Measurements from ENCODE around the gene ALOX15.
"Not testable (repeated sequence)": the region's sequence is repeated elsewhere in the genome, so short reads cannot be mapped to it uniquely, and the experiment has no call there.

The ALOX15 gene

DNA sequence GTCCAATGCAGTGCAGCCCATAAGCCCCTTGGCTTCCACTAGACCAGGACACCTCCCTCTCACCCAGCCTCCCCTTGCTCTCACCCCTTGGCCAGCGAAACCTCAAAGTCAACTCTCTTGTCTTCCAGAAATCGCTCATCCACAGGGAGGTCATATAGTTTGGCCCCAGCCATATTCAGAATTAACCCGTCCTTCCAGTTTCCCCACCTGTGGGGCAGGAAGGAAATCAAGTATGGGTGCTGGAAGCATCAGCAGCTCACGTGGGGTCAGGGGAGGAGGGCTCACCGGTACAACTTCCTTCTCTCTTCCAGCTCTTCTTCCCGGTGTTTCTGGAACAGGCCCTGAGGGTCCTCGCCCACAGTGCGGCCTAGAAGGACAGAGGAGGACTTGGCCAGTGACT lies 2.7 kb downstream of the ALOX15 start:
- not testable (repeated sequence) for H3K36me3 Mint-ChIP-seq (ENCODE audit: low read depth); H3K4me3 Mint-ChIP-seq; H3K9me3 Mint-ChIP-seq; DNase-seq; H3K27ac Mint-ChIP-seq; ATAC-seq
- Mint-ChIP-seq H3K27me3 (peaks cover 71% of the 10 kb centered on the region), H3K4me1 (peaks cover 27% of the 10 kb centered on the region)

DNA sequence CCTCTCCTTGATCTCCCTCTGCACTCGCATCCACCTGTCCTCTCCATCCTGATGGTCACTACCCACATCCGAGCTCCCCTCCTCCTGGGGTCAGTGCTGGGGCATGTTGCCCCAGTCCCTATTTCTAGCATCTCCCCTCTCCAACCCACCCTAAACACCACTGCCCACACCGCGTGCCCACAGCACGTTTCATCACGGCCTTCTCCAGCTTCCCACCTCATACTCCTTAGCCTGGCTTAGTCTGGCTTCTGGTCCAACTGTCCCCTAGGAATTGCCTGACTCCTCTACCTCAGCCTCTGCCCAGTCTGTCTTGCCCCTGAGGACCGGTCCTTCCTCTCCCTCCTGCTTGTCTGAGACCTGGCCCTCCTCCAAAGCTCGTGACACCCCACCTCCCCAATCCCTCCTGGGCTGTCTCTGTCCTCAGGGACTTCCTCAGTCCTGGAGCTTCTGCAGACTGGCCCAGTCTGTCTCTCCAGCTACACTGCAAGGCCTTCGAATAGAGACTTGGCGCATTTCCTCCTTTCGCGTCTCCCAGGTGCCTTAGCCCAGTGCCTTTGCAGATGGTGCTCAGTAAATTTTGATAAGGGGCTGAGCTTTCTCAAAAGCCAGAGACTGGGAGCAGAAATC lies 4.9 kb downstream of the ALOX15 start:
- peaks cover 54% of the 10 kb centered on the region for H3K27me3 Mint-ChIP-seq
- DNase-seq: no peak
- no peak overlapping the region for H3K4me3 Mint-ChIP-seq
- no peaks in the 10 kb centered on the region for H3K36me3 Mint-ChIP-seq (ENCODE audit: low read depth)
- no peak overlapping the region for H3K27ac Mint-ChIP-seq
- no peak for ATAC-seq
- H3K4me1 Mint-ChIP-seq: peaks cover 27% of the 10 kb centered on the region
- peaks cover 5% of the 10 kb centered on the region for H3K9me3 Mint-ChIP-seq

DNA sequence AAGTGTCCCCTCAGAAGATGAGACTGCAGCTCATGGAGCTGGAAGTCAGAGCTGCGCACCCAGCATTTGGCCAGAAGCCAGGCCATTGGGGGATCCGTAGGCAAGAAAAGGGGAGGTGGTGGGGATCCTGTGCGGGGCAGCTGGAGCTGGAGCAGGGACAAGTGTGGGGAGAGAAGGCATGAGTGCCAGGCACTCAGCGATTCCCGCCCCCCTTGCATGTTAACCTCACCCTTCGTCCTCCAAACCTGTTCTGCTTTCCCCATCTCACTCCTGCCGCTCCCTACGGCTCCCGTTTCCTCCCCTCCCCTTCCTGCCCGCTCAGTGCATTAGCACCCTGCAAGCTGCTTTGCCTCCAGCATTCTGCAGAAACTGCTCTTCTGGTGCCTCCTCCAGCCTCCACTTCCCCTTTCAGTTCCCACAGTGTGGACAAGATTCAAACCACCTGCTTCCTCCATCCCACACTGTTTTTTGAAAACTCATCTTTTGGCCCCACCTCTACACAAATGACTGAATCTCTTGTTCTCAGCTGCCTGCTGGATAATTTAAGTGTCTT lies 5.6 kb downstream of the ALOX15 start:
- Mint-ChIP-seq H3K36me3 (ENCODE audit: low read depth) (no peaks in the 10 kb centered on the region), H3K4me3 (no peak overlapping the region), H3K27me3 (peaks cover 48% of the 10 kb centered on the region), H3K4me1 (peaks cover 26% of the 10 kb centered on the region), H3K27ac (no peak overlapping the region), H3K9me3 (peaks cover 5% of the 10 kb centered on the region)
- peak; percentile 38 for ATAC-seq
- DNase-seq: no peak

DNA sequence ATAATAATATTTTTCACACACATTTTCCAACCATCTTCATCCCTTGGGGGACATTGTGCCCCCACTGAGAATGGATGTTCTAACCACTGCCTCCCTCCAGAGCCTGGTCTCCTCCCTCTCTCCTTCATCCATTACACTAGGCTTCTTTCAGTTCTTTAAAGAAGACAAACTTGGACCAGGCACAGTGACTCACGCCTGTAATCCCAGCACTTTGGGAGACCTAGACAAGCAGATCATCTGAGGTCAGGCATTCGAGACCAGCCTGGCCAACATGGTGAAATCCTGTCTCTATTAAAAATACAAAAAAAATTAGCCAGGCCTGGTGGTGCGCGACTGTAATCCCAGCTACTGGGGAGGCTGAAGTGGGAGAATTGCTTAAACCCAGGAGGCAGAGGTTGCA lies 6.5 kb downstream of the ALOX15 start:
- Mint-ChIP-seq H3K27me3 (peaks cover 44% of the 10 kb centered on the region), H3K27ac (no peak overlapping the region), H3K4me1 (peaks cover 23% of the 10 kb centered on the region), H3K36me3 (ENCODE audit: low read depth) (no peaks in the 10 kb centered on the region), H3K4me3 (no peak overlapping the region), H3K9me3 (peaks cover 5% of the 10 kb centered on the region)
- ATAC-seq (no peak), DNase-seq (no peak)

DNA sequence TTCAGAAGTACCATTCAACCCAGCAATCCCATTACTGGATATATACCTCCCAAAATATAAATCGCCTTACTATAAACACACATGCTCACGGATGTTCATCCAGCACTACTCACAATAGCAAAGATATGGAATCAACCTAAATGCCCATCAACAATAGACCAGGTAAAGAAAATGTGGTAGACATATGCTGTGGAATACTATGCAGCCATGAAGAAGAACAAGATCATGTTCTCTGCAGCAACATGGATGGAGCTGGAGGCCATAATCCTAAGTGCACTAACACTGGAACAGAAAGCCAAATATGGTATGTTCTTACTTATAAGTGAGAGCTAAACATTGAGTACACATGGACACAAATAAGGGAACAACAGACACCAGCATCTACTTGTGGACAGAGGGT lies 7.8 kb downstream of the ALOX15 start:
- H3K36me3 Mint-ChIP-seq (ENCODE audit: low read depth): no peaks in the 10 kb centered on the region
- peaks cover 5% of the 10 kb centered on the region for H3K9me3 Mint-ChIP-seq
- H3K4me3 Mint-ChIP-seq: no peak overlapping the region
- DNase-seq (no peak), ATAC-seq (no peak)
- no peak overlapping the region for H3K27ac Mint-ChIP-seq
- H3K27me3 Mint-ChIP-seq: peaks cover 36% of the 10 kb centered on the region
- H3K4me1 Mint-ChIP-seq: peaks cover 16% of the 10 kb centered on the region

DNA sequence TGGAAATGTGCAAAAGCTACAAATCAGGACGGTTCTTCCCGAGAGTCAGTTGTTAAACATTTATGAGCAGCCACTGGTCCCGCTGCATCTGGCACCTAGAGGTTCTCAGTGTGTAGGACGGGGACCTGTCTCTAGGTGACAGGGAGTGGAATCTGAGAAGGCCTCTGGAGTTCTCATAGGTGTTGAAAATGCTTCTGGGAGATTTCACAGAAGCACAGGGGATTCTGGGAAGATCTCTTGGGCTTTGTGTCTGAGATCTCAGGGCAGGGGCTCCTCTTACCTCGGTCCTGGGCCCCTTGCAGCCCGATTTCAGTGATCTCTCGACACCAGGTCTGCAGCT lies 8.9 kb downstream of the ALOX15 start:
- no peak for DNase-seq
- peaks cover 32% of the 10 kb centered on the region for H3K27me3 Mint-ChIP-seq
- ATAC-seq: no peak
- peaks cover 16% of the 10 kb centered on the region for H3K4me1 Mint-ChIP-seq
- no peak overlapping the region for H3K4me3 Mint-ChIP-seq
- H3K36me3 Mint-ChIP-seq (ENCODE audit: low read depth): no peaks in the 10 kb centered on the region
- H3K27ac Mint-ChIP-seq: no peak overlapping the region
- H3K9me3 Mint-ChIP-seq: peaks cover 5% of the 10 kb centered on the region

DNA sequence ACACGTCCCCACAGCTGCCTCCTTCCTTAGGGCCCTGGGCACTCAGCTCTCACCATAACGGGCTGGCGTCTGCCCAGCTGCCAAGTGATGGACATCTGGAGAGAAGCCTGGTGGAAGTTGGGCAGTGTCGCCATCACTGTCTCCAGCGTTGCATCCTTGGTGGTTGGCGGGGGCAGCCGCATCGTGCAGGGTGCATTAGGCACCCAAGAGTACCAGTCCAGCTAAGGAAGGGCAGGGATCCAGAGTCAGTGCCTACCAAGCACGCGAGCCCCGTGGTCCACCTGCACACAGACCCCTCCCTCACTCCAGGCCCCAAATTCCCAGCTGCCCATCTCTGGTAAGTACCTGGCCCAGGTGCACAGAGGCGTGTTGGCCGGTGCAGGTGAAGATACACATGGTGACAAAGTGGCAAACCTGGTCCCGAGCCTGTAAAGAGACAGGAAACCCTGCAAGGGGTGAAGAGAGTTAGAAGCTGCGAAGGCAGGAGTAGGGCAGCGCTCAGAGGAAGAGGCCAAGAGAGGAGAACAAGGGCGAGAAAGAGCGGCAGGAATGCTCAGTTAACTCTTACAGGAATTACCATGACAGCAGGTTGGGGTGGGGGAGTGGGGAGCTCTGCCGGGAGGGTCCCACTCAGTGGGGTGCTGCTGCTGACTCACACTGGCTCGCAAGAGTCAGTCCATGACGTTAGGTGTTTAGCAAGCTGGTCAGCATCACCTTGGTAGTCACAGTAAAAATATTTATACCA lies 9.5 kb downstream of the ALOX15 start:
- Mint-ChIP-seq H3K27me3 (peaks cover 28% of the 10 kb centered on the region), H3K36me3 (ENCODE audit: low read depth) (no peaks in the 10 kb centered on the region), H3K9me3 (peaks cover 5% of the 10 kb centered on the region), H3K4me1 (peaks cover 16% of the 10 kb centered on the region), H3K4me3 (no peak overlapping the region), H3K27ac (no peak overlapping the region)
- ATAC-seq (peak; percentile 15), DNase-seq (no peak)

DNA sequence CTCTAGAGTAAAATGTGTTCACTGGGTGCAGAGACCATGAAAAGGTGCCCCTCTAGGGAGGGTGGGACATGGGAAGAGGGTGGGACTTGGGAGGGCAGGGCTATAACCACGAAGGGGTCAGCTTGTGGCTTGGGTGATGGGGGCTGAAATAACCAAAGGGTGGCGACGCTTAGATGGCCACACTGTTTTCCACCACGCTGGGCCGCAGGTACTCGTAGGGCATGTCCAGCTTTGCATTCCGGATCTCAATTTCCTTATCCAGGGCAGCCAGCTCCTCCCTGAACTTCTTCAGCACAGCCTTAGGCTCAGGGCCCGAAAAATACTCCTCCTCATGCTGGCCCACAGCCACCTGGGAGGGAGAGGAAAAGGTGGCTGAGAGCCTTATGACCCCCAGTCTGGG lies 10.0 kb downstream of the ALOX15 start:
- Mint-ChIP-seq H3K4me1 (peaks cover 11% of the 10 kb centered on the region), H3K27ac (no peak overlapping the region), H3K4me3 (no peak overlapping the region), H3K9me3 (peaks cover 5% of the 10 kb centered on the region), H3K36me3 (ENCODE audit: low read depth) (no peaks in the 10 kb centered on the region), H3K27me3 (peaks cover 25% of the 10 kb centered on the region)
- no peak for DNase-seq
- no peak for ATAC-seq

DNA sequence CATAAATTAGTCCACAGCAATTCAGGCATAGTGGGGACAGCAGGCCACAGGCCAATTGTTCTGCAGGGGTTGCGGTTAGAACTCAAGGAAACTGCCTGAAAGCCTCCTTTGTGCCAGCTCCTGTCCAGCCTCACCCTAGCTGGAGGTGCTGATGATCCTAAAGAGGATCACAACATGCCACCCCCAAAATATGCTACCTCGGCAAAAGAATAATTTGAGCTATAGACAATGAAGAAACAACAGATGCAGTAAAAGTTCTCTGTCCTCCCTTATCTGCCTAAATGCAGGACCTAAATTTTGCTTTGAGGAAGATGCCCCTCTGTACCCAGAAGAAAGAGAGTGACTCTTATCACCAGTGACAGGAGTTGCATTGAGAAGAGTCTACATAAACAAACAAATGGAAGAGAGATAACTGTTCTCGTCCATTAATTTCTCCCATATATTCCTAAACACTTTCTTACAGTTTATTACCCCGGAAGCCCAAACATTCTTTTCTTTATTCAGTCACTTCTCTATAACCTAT lies 14.7 kb downstream of the ALOX15 start:
- DNase-seq (no peak), ATAC-seq (no peak)
- Mint-ChIP-seq H3K27me3 (peaks cover 6% of the 10 kb centered on the region), H3K9me3 (no peaks in the 10 kb centered on the region), H3K27ac (no peak overlapping the region), H3K4me3 (no peak overlapping the region), H3K36me3 (ENCODE audit: low read depth) (no peaks in the 10 kb centered on the region), H3K4me1 (peaks cover 2% of the 10 kb centered on the region)

DNA sequence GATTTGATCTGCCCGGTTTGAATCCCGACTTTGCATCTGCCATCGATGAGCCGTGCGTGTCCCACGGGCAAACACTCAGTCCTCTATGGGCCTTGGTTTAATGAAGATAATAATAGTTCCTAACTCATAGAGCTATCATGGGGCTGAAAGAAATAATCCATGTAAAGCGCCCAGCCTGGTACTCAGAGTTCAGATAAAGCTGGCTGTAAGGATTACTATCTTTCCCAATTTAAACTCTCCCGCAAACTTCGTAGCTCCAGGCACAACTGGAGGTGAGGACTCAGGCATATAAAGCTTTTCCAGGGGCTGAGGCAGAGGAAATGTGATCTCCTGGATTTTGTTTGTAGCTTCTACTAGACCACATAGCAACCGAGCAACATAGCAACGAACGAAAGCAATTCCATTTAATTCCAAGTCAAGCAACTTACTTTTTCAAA lies 16.3 kb downstream of the ALOX15 start:
- Mint-ChIP-seq H3K4me1 (peaks cover 2% of the 10 kb centered on the region), H3K36me3 (ENCODE audit: low read depth) (no peaks in the 10 kb centered on the region), H3K27me3 (peaks cover 6% of the 10 kb centered on the region), H3K9me3 (no peaks in the 10 kb centered on the region), H3K4me3 (no peak overlapping the region), H3K27ac (no peak overlapping the region)
- DNase-seq: no peak
- no peak for ATAC-seq

DNA sequence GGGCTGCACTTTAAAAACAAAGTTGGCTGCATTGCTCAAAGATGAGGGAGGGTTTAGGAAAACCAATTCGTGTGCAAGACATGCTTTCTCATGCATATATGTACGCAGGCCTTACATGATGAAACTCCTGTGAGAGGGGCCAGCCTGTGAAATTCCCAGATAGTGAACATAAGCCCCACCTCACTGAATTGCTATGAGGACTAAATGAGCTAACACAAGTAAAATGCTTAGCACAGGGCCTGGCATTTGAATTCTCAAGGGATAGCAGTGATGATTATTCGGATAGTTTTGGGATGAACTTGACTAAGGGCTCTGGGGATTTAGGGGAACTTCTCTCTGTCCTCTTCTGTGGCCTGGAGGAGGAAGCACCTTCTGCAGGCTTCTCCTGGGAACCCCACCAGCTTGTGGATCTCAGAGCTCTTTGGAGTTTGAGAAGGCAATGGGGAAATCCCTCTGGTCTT lies 17.0 kb downstream of the ALOX15 start:
- not testable (repeated sequence) for DNase-seq; H3K4me1 Mint-ChIP-seq; H3K27ac Mint-ChIP-seq; H3K27me3 Mint-ChIP-seq; H3K4me3 Mint-ChIP-seq; H3K36me3 Mint-ChIP-seq (ENCODE audit: low read depth); ATAC-seq; H3K9me3 Mint-ChIP-seq

DNA sequence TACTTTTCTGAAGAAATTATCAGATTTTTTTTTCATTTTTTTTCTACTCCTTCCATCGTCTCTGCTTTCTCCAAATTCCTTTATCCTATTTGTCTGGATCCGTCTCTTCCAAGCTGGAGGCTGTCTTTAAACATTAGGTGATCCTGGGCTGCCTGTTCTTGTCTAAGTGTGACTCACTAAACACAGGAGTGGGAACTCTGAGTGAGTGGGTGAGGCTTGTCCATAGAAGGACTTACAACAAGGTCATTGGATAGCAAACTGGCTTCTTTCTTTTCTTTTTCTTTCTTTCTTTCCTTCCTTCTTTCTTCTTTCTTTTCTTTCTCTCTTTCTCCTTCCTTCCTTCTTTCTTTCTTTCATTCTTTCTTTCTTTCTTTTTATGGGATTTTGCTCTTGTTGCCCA lies 18.2 kb downstream of the ALOX15 start:
- no peaks in the 10 kb centered on the region for H3K9me3 Mint-ChIP-seq
- ATAC-seq (no peak), DNase-seq (no peak)
- H3K36me3 Mint-ChIP-seq (ENCODE audit: low read depth): no peaks in the 10 kb centered on the region
- H3K27me3 Mint-ChIP-seq: peaks cover 6% of the 10 kb centered on the region
- no peak overlapping the region for H3K27ac Mint-ChIP-seq
- H3K4me3 Mint-ChIP-seq: no peak overlapping the region
- peaks cover 2% of the 10 kb centered on the region for H3K4me1 Mint-ChIP-seq

DNA sequence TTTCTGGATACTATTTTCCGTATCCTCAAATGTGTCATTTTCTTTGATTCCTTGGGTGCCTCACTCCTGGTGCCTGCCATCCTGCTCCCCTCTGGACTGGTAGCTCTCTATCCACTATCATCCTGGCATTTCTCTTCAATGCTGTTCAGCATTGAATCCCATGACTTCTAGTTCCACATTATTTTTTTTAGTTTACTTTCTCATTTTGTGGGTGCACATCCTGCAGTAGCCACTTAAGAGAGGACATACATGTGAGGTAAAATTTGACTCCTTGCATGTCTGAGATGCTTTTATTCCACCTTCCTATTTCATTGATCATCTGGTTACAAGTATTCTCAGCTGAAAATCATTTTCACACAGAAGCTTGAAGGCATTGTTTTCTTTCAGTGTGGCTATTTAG lies 19.1 kb downstream of the ALOX15 start:
- DNase-seq (no peak), ATAC-seq (no peak)
- Mint-ChIP-seq H3K9me3 (no peaks in the 10 kb centered on the region), H3K27ac (no peak overlapping the region), H3K4me3 (no peak overlapping the region), H3K4me1 (peaks cover 2% of the 10 kb centered on the region), H3K36me3 (ENCODE audit: low read depth) (no peaks in the 10 kb centered on the region), H3K27me3 (peaks cover 9% of the 10 kb centered on the region)

DNA sequence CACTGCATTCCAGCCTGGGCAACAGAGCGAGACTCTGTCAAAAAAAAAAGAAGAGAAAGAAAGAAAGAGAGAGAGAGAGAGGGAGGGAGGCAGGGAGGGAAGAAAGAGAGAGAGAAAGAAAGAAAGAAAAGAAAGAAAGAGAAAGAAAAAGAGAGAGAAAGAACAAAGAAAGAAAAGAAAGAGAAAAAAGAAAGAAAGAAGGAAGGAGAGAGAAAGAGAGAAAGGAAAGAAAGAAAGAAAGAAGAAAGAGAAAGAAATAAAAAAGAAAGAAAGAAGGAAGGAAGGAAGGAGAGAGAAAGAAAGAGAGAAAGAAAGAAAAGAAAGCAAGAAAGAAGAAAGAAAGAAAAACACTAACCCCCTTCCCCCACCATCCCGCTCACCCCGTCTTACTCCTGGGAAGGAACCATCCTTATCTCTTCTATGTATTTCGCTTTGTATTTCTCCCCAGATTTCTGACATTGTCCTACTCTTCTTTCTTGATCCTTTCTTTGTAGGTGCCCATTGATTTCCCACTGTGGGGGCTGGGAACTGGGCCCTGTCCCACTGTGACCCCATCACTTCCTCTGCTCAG lies 20.9 kb downstream of the ALOX15 start:
- no peak overlapping the region for H3K27ac Mint-ChIP-seq
- peaks cover 2% of the 10 kb centered on the region for H3K4me1 Mint-ChIP-seq
- H3K36me3 Mint-ChIP-seq (ENCODE audit: low read depth): no peaks in the 10 kb centered on the region
- H3K4me3 Mint-ChIP-seq: no peak overlapping the region
- peaks cover 8% of the 10 kb centered on the region for H3K27me3 Mint-ChIP-seq
- H3K9me3 Mint-ChIP-seq: no peaks in the 10 kb centered on the region
- no peak for DNase-seq
- ATAC-seq: no peak
